Ishikawa (cell line): Measurements from ENCODE around the gene BAD.

Experiments
- CEBPB ChIP-seq: IDR thresholded peaks from 2 replicates; pipeline ENCODE4 v1.6.1; 2012
- CREB1 ChIP-seq: IDR thresholded peaks from 2 replicates; pipeline ENCODE4 v1.6.1; 2012; ENCODE audit warnings: low read depth
- EGR1 ChIP-seq: IDR thresholded peaks from 2 replicates; pipeline ENCODE4 v1.6.1; 2012
- EP300 ChIP-seq: IDR thresholded peaks from 2 replicates; pipeline ENCODE4 v1.6.1; 2012; ENCODE audit warnings: borderline replicate concordance
- FOXM1 ChIP-seq: IDR thresholded peaks from 2 replicates; pipeline ENCODE4 v1.6.1; 2012; ENCODE audit warnings: low read depth, borderline replicate concordance
- NFIC ChIP-seq: IDR thresholded peaks from 2 replicates; pipeline ENCODE4 v1.6.1; 2012
- RAD21 ChIP-seq: IDR thresholded peaks from 2 replicates; pipeline ENCODE4 v1.6.1; 2012; ENCODE audit warnings: low read depth
- TAF1 ChIP-seq: IDR thresholded peaks from 2 replicates; pipeline ENCODE4 v1.6.1; 2012; ENCODE audit warnings: low read depth, mild to moderate bottlenecking
- TCF12 ChIP-seq: IDR thresholded peaks from 2 replicates; pipeline ENCODE4 v1.6.1; 2012; ENCODE audit warnings: low read depth
- TEAD4 ChIP-seq: IDR thresholded peaks from 2 replicates; pipeline ENCODE4 v1.6.1; 2012
- YY1 ChIP-seq: IDR thresholded peaks from 2 replicates; pipeline ENCODE4 v1.6.1; 2012; ENCODE audit warnings: low read depth
- ZBTB7A ChIP-seq: IDR thresholded peaks from 2 replicates; pipeline ENCODE4 v1.6.1; 2012; ENCODE audit warnings: low read depth
- TF ChIP-seq, protein P1 (sequence below): IDR thresholded peaks from 2 replicates; pipeline ENCODE4 v1.6.1; 2012
- TF ChIP-seq, protein P2 (sequence below): IDR thresholded peaks from 2 replicates; pipeline ENCODE4 v1.6.1; 2012; ENCODE audit warnings: low read depth, mild to moderate bottlenecking
- TF ChIP-seq, protein P3 (sequence below): IDR thresholded peaks from 2 replicates; pipeline ENCODE4 v1.6.1; 2012

BAD gene

DNA sequence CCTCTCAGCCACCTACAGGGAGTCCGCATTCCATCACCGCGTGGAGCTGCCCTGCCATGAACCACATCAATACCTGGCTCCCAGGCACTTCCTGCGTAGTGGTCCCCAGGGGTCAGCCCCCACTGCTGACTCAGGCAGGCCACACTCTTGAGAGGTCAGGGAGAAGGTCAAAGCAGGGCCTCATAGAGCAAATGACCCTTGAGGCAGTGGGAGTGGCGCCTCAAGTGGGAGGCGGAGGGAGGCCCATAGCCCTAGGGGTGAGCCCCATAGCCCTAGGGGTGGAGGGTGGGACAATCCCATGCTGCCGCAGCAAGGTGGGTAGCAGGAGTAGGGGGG lies 38.4 kb upstream of the BAD start:
- no peak for TF ChIP-seq TAF1

DNA sequence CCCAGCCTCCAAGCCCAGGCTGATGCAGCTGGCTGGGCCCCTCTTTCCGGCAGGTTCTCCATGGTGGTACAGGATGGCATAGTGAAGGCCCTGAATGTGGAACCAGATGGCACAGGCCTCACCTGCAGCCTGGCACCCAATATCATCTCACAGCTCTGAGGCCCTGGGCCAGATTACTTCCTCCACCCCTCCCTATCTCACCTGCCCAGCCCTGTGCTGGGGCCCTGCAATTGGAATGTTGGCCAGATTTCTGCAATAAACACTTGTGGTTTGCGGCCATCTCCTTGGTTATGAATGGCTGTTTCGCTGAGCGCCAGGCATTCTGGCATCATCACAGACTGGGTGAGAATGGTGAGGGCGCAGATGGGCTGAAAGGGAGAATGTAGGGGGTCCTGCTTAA lies 37.1 kb upstream of the BAD start:
- TF ChIP-seq, protein P1, sequence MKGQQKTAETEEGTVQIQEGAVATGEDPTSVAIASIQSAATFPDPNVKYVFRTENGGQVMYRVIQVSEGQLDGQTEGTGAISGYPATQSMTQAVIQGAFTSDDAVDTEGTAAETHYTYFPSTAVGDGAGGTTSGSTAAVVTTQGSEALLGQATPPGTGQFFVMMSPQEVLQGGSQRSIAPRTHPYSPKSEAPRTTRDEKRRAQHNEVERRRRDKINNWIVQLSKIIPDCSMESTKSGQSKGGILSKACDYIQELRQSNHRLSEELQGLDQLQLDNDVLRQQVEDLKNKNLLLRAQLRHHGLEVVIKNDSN, result no peak
- TF ChIP-seq, protein P2, sequence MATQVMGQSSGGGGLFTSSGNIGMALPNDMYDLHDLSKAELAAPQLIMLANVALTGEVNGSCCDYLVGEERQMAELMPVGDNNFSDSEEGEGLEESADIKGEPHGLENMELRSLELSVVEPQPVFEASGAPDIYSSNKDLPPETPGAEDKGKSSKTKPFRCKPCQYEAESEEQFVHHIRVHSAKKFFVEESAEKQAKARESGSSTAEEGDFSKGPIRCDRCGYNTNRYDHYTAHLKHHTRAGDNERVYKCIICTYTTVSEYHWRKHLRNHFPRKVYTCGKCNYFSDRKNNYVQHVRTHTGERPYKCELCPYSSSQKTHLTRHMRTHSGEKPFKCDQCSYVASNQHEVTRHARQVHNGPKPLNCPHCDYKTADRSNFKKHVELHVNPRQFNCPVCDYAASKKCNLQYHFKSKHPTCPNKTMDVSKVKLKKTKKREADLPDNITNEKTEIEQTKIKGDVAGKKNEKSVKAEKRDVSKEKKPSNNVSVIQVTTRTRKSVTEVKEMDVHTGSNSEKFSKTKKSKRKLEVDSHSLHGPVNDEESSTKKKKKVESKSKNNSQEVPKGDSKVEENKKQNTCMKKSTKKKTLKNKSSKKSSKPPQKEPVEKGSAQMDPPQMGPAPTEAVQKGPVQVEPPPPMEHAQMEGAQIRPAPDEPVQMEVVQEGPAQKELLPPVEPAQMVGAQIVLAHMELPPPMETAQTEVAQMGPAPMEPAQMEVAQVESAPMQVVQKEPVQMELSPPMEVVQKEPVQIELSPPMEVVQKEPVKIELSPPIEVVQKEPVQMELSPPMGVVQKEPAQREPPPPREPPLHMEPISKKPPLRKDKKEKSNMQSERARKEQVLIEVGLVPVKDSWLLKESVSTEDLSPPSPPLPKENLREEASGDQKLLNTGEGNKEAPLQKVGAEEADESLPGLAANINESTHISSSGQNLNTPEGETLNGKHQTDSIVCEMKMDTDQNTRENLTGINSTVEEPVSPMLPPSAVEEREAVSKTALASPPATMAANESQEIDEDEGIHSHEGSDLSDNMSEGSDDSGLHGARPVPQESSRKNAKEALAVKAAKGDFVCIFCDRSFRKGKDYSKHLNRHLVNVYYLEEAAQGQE, result no peak
- TF ChIP-seq TEAD4 (no peak), CREB1 (no peak)

DNA sequence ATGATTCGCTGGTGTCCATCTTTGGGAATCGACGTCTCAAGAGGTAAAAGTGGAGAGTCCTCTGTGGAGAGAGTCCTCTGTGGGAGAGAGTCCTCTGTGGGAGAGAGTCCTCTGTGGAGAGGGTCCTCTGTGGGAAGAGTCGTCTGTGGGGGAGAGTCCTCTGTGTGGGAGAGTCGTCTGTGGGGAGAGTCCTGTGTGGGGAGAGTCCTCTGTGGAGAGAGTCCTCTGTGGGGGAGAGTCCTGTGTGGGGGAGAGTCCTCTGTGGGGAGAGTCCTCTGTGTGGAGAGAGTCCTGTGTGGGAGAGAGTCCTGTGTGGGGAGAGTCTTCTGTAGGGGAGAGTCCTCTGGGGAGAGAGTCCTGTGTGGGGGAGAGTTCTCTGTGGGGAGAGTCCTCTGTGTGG lies 36.6 kb upstream of the BAD start:
- TF ChIP-seq, protein P3, sequence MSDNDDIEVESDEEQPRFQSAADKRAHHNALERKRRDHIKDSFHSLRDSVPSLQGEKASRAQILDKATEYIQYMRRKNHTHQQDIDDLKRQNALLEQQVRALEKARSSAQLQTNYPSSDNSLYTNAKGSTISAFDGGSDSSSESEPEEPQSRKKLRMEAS, result no peak
- TF ChIP-seq RAD21 (no peak), ZBTB7A (no peak), CREB1 (no peak), NFIC (no peak), FOXM1 (no peak), EGR1 (no peak), CEBPB (no peak), TEAD4 (no peak), EP300 (no peak), TCF12 (no peak), TAF1 (no peak), YY1 (no peak)
- TF ChIP-seq, protein P1, result no peak
- TF ChIP-seq, protein P2, result no peak

DNA sequence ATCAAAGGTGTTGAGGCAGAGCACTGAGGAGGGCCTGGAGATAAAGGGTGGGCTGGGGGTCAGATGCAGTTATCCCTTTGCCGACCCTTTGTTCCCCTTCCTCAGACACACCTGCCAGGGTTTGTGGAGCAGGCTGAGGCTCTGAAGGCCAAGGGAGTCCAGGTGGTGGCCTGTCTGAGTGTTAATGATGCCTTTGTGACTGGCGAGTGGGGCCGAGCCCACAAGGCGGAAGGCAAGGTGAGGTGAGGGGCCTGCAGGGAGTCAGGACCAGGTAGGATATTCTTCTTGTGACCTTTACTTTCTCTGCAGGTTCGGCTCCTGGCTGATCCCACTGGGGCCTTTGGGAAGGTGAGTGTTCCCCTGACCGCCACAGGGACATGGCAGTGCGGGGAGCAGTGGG lies 36.1 kb upstream of the BAD start:
- no peak for TF ChIP-seq NFIC

DNA sequence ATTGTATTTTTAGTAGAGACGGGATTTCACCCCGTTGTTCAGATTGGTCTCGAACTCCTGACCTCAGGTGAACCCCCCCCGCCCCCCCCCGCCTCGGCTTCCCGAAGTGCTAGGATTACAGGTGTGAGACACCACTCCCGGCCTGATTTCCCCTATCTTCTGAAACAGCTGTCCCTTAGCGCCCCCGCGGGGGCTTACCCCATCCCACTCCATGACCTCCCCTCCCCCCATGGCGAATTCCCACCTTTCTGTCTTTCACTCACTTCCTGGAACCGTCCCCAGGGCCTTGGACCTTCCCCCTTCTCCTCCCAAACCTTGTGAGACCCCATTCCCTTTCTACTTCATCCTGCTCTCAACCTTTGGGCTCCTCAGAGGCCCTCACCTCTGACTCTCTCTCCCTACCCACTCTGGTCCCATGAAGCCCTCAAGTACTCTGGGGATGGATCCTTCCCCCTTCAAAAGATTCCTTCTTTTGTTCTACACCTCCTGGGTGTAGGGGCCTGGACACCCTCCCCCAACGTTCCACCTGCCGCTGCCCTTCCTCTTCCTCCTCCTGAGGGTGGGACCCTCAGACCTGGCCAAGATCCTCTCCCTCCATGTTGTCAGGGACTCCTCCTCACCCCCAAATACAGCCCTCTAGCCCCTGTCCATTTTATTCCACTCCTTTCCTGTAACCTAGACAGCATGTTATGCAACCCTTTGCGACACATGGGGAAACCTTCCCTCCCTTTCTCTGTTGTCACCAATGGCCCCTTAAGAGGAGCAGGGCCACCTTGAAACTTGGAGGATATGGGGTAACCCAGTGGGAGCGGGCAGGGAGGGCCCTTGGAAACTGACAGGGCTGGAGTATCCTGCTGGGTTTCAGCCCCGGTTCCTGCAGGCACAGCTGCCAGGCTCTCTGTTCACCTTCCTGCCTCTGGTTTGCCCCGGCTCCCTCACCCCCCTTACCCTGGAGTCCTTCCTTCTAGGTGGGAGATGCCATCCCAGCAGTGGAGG lies 34.6 kb upstream of the BAD start:
- TF ChIP-seq ZBTB7A (no peak), TCF12 (no peak), EGR1 (no peak), FOXM1 (no peak)
- TF ChIP-seq, protein P3, result no peak
- TF ChIP-seq, protein P1, result no peak

DNA sequence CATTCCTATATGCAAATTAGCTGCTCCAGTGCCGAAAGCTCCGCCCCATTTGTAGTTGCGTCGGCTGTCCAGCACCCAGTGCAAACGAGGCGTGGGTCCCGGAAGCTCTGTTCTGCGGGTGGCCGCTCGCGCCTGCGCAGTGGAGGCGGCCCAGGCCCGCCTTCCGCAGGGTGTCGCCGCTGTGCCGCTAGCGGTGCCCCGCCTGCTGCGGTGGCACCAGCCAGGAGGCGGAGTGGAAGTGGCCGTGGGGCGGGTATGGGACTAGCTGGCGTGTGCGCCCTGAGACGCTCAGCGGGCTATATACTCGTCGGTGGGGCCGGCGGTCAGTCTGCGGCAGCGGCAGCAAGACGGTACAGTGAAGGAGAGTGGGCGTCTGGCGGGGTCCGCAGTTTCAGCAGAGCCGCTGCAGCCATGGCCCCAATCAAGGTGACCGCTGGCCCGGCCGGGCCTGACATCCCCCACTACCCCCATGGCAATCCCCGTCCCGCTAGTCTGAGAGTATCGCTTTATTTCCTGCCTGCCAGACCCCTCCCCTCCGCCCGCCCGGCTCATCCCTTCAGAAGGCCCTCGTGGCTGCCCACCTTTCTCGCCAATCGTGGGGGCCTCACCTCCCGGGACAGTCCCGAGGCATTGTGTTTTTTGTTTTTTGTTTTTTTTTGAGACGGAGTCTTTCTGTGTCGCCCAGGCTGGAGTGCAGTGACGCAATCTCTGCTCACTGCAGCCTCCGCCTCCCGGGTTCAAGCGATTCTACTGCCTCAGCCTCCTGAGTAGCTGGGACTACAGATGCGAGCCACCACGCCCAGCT lies 33.7 kb upstream of the BAD start, which contains the start of gene PRDX5:
Gene PRDX5, plus strand, starts transcription at position 161 of the 805 bp plus-strand sequence. Its CDS starts 95 bp downstream, at position 256.
- TF ChIP-seq EGR1 (no peak), RAD21 (peak; percentile 57; the same call in 1 of the 2 replicates), CEBPB (peak; percentile 85), FOXM1 (no peak; the same call in 1 of the 2 replicates), ZBTB7A (no peak)
- TF ChIP-seq, protein P2, result no peak
